HepG2 (cell line): ENCODE results near the gene HNRNPF. TPM values are rescaled to one million over a fixed set of nuclear protein-coding genes. Genes with fewer than 3 reads are reported as not detected.
A peak's percentile ranks its signal among the peaks of the same experiment; 100 is the strongest.

Experiments
- ATAC-seq: fragments of 200-7000 bp; cut with Tn5 transposase; 3 replicates; pipeline ENCODE4 v1.9.1; 2020; ENCODE audit warnings: mild to moderate bottlenecking, moderate library complexity
- BruUV-seq: library from RNA; stranded (reverse); fragments of 400-500 nt; replicated peaks from 2 replicates; lab custom pipeline; 2021; lab: Mats Ljungman, UMichigan
- CTCF ChIA-PET: fragments of 300-600 bp; formaldehyde crosslinking; extraction: SDS; loops from one replicate; lab custom pipeline; 2021; ENCODE audit warnings: low total read pairs, inconsistent platforms, low intra/inter-chr PET ratio; lab: Yijun Ruan, JAX
- POLR2A ChIA-PET: fragments of 350-600 bp; sonication (Branson Sonifier 250); formaldehyde crosslinking; loops from one replicate; lab custom pipeline; 2020; ENCODE audit warnings: antibody characterized with exemption, inconsistent platforms; lab: Yijun Ruan, JAX
- DNase-seq: peaks from one replicate; pipeline ENCODE4 v3.0.0-alpha.2; 2015; ENCODE audit warnings: low spot score
- FAIRE-seq: peaks from 3 replicates; lab custom pipeline; 2011; peaks lifted over from hg19 to GRCh38; lab: Jason Lieb, UNC
- H2AFZ ChIP-seq: one replicate; pipeline ENCODE4 v1.6.1; 2011; ENCODE audit warnings: low read length, inconsistent platforms
- H3K27ac ChIP-seq: fragments of 300-600 bp; 3 replicates; pipeline ENCODE4 v1.8.0; 2011; ENCODE audit warnings: mixed run types, mild to moderate bottlenecking, mixed read lengths, low read length, inconsistent platforms; ENCODE audit not compliant: insufficient read depth; ENCODE audit errors: extremely low read length
- H3K27me3 ChIP-seq, 2 experiments: fragments of 200-600 bp in 1 of 2; 2 replicates in 1 of 2; 3 replicates in 1 of 2; pipeline versions ENCODE4 v1.6.0 to v1.8.0; 2011; ENCODE audit warnings: low read length in 2 of 2, mild to moderate bottlenecking in 2 of 2, moderate library complexity in 2 of 2, inconsistent platforms in 1 of 2; ENCODE audit not compliant: insufficient read depth in 2 of 2, control insufficient read depth in 1 of 2
- H3K36me3 ChIP-seq, 2 experiments: fragments of 200-600 bp in 1 of 2; replicated peaks in 1 of 2; 2 replicates in 1 of 2; 3 replicates in 1 of 2; pipeline versions ENCODE4 v1.5.1 to v1.8.0; 2011; ENCODE audit warnings: low read length in 2 of 2, inconsistent platforms in 1 of 2; ENCODE audit not compliant: insufficient read depth in 2 of 2, control insufficient read depth in 1 of 2
- H3K4me1 ChIP-seq: 2 replicates; pipeline ENCODE4 v1.5.1; 2012; ENCODE audit warnings: low read length, inconsistent platforms; ENCODE audit not compliant: insufficient read depth
- H3K4me2 ChIP-seq: 2 replicates; pipeline ENCODE4 v1.6.0; 2011; ENCODE audit warnings: low read depth, low read length, inconsistent platforms
- H3K4me3 ChIP-seq, 3 experiments: fragments of 200-600 bp in 1 of 3; sonication (generic), shearing (Covaris generic) in 1 of 3; replicated peaks in 1 of 3; 2 replicates each; pipeline ENCODE4 v1.5.1; 2011 to 2016; ENCODE audit warnings: low read length in 3 of 3, inconsistent platforms in 2 of 3, low read depth in 2 of 3, mild to moderate bottlenecking in 2 of 3, control low read depth in 1 of 3, mixed read lengths in 1 of 3; ENCODE audit not compliant: insufficient read depth in 1 of 3
- H3K79me2 ChIP-seq: one replicate; pipeline ENCODE4 v1.6.1; 2011; ENCODE audit warnings: low read length, inconsistent platforms; ENCODE audit not compliant: insufficient read depth
- H3K9ac ChIP-seq: 2 replicates; pipeline ENCODE4 v1.6.0; 2011; ENCODE audit warnings: mild to moderate bottlenecking, low read depth, low read length, inconsistent platforms; ENCODE audit not compliant: insufficient read depth
- H3K9me3 ChIP-seq: 2 replicates; pipeline ENCODE4 v1.5.1; 2012; ENCODE audit warnings: mild to moderate bottlenecking, low read length
- H4K20me1 ChIP-seq: 2 replicates; pipeline ENCODE4 v1.6.0; 2011; ENCODE audit warnings: inconsistent platforms, mild to moderate bottlenecking, low read length, moderate library complexity; ENCODE audit not compliant: insufficient read depth
- ARID4A ChIP-seq: sonication (generic); formaldehyde crosslinking; IDR thresholded peaks from 2 replicates; pipeline ENCODE4 v1.5.0; 2020; ENCODE audit warnings: mild to moderate bottlenecking, missing genetic modification reagents, borderline replicate concordance
- CAMTA2 ChIP-seq: sonication (generic); formaldehyde crosslinking; IDR thresholded peaks from 2 replicates; pipeline ENCODE4 v1.4.0; 2020; ENCODE audit warnings: mild to moderate bottlenecking, missing genetic modification reagents, borderline replicate concordance
- CEBPZ ChIP-seq: IDR thresholded peaks from 2 replicates; pipeline ENCODE4 v1.6.1; 2012; ENCODE audit warnings: low read length, improper control_type of control experiment
- MAX ChIP-seq: IDR thresholded peaks from 2 replicates; pipeline ENCODE4 v1.6.1; 2012; ENCODE audit warnings: inconsistent platforms
- POLR2AphosphoS2 ChIP-seq: IDR thresholded peaks from 2 replicates; pipeline ENCODE4 v1.6.1; 2011; ENCODE audit warnings: low read depth, low read length, improper control_type of control experiment
- RBM22 ChIP-seq: fragments of 200-400 bp; formaldehyde crosslinking; optimal IDR thresholded peaks from 2 replicates; pipeline ENCODE3; 2017; ENCODE audit warnings: mild to moderate bottlenecking, low read length, moderate library complexity
- ZBTB3 ChIP-seq: sonication (generic); formaldehyde crosslinking; IDR thresholded peaks from 2 replicates; pipeline ENCODE4 v1.4.0; 2020; ENCODE audit warnings: low read depth, mild to moderate bottlenecking, moderate library complexity, missing genetic modification reagents, borderline replicate concordance
- WGBS: methylation state at CpG from one replicate; pipeline ENCODE4 v1.1.6; 2017; ENCODE audit warnings: low lambda C conversion rate; 5-methylcytosine and 5-hydroxymethylcytosine counted together
- in situ Hi-C: cut with HindIII; loops from 2 replicates; pipeline ENCODE4 v1.10.0; 2017; ENCODE audit warnings: low pct_unique_long_range_greater_than_20kb; ENCODE audit not compliant: extremely low pct_ligation_motif_present
- intact Hi-C: fragments of 100-400 bp; cut with micrococcal nuclease; formaldehyde crosslinking; loops from one replicate; pipeline ENCODE4 v1.10.0; 2022; ENCODE audit not compliant: unreplicated experiment
- polyA plus RNA-seq, 8 experiments: library from polyadenylated mRNA; depleted of rRNA in 3 of 8; stranded (reverse) in 7 of 8; unstranded in 1 of 8; fragments of >200 nt; fragmentation: Illumina TruSeq in 4 of 8; extraction: Trizol in 4 of 8; gene quantifications; 2 replicates each; pipeline versions ENCODE4 v1.2.1 to v1.2.3, GENCODE V29; 2011 to 2016; ENCODE audit warnings: low read depth in 4 of 8, missing spikeins in 1 of 8, mixed read lengths in 1 of 8; ENCODE audit not compliant: insufficient read depth in 1 of 8
- total RNA-seq, 5 experiments: library from RNA; depleted of rRNA; stranded (reverse); fragments of >200 nt; fragmentation: Illumina TruSeq; extraction: Trizol; gene quantifications; 2 replicates each; pipeline ENCODE4 v1.2.3, GENCODE V29; 2016; ENCODE audit warnings: low read depth in 1 of 5

Gene HNRNPF
- total and polyA plus RNA-seq, 2 of the 13 experiments (the other 11 are each of a cell fraction or from before 2014, with no cell fraction given): 166 to 308 TPM

GRCh38 chr10:43390759-43391158 is 18.2 kb downstream of the HNRNPF start (continued):
- peak; percentile 20; the same call in 1 of the 2 replicates for TF ChIP-seq ARID4A (CRISPR knock-in tag)

- peaks cover 33 to 88% of the 10 kb centered on the region in 2 experiments for H3K36me3 ChIP-seq
- DNase-seq: no peak
- H3K4me1 ChIP-seq: peaks cover 64% of the 10 kb centered on the region
- no peaks in the 10 kb centered on the region for H3K9me3 ChIP-seq
- intact Hi-C loops (no loop called here), in situ Hi-C loops (no loop called here)
- CTCF ChIA-PET: interaction anchor here (0.6 to 1.1 kb wide), 2 partner anchors 45 to 71 kb away, joined by 3 to 4 read pairs; no protein-coding TSS in a partner anchor
- H3K27me3 ChIP-seq: no peaks in the 10 kb centered on the region
- ATAC-seq: no peak
- POLR2A ChIA-PET: interaction anchor here (1.0 kb wide), 1 partner anchor 30 kb away, joined by 3 read pairs; no protein-coding TSS in a partner anchor
- no peak overlapping the region for H3K9ac ChIP-seq
- peaks cover 77% of the 10 kb centered on the region for H3K79me2 ChIP-seq
- no peak overlapping the region for H3K27ac ChIP-seq
- no peak overlapping the region for H2AFZ ChIP-seq
- TF ChIP-seq RBM22: peak; percentile 9
- TF ChIP-seq MAX: 0 out of 2 replicates have a peak, but pooled peaks have one; percentile 6
- TF ChIP-seq CAMTA2 (CRISPR knock-in tag): no peak
- TF ChIP-seq CEBPZ: no peak
- TF ChIP-seq ZBTB3 (CRISPR knock-in tag): no peak
- TF ChIP-seq POLR2AphosphoS2: 0 out of 2 replicates have a peak, but pooled peaks have one; percentile 48
- no peak for FAIRE-seq
- BruUV-seq: no TSS peak
- peaks cover 90% of the 10 kb centered on the region for H4K20me1 ChIP-seq
- H3K4me3 ChIP-seq: no peak overlapping the region
- 91% methylated on average over 5 of the region's 5 CpGs for WGBS
- H3K4me2 ChIP-seq: peak overlapping the region; percentile 7; the same call in 1 of the 2 replicates
Measured at GRCh38 chr10:43390333-43390732, 18.7 kb downstream of the HNRNPF start.
